ENCODE data around the gene IL16. TPM values are rescaled to one million over a fixed set of nuclear protein-coding genes. Genes with fewer than 3 reads are reported as not detected.

The IL16 gene
- polyA plus RNA-seq, 1 experiment: 0.01 TPM

DNA sequence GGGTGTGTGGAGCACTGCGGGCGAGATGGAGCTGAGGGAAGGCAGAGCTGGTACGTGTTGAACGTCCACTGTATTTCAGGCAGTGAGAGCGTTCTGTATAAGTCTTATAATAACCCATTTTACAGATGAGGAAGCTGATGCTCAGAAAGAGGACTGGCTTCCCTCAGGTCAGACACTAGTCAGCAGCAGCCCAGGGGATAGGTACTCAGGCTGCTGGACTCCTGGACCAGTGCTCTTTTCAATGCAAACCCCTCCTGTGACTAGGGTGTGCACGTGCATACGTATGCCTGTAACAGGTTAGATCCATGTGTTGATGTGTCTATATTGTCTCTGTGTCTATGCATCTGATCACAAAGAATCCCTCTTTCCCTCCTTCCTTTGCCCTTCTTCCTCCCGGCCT, 8.3 kb upstream of the IL16 start:
- CTCF ChIA-PET: interaction anchor here (1.9 kb wide), 1 partner anchor 17 kb away, joined by 5 read pairs; no protein-coding TSS in a partner anchor

GRCh38 chr15:81189583-81190283, 6.9 kb upstream of the IL16 start:
- no peak for TF ChIP-seq CTCF (IDR thresholded peaks at IDR 0.05; ENCODE audit: insufficient read depth, low read depth, low read length)
- POLR2A ChIA-PET: interaction anchor here (0.6 kb wide), 1 partner anchor 72 kb away, joined by 10 read pairs; no protein-coding TSS in a partner anchor

More for the DNA sequence above, 8.3 kb upstream of the IL16 start:
- no peak overlapping the region for H3K4me3 ChIP-seq (ENCODE audit: low read depth, low read length)
- POLR2A ChIA-PET: no interaction called here
- no peak for TF ChIP-seq CTCF (IDR thresholded peaks at IDR 0.05; ENCODE audit: insufficient read depth, low read depth, low read length)
- DNase-seq (ENCODE audit: low read depth): no peak
- peaks cover 4% of the 10 kb centered on the region for H3K27me3 ChIP-seq (ENCODE audit: control insufficient read depth, insufficient read depth, low read length)
- H3K36me3 ChIP-seq (ENCODE audit: control insufficient read depth, insufficient read depth, low read length): no peaks in the 10 kb centered on the region

GRCh38 chr15:81190922-81191507, 5.7 kb upstream of the IL16 start:
- H3K36me3 ChIP-seq (ENCODE audit: control insufficient read depth, insufficient read depth, low read length): no peaks in the 10 kb centered on the region
- no peak overlapping the region for H3K4me3 ChIP-seq (ENCODE audit: low read depth, low read length)
- DNase-seq (ENCODE audit: low read depth): no peak
- ChIA-PET POLR2A (no interaction called here), CTCF (interaction anchor here (1.0 to 1.4 kb wide), 2 partner anchors 18 to 75 kb away, joined by 3 to 5 read pairs; no protein-coding TSS in a partner anchor)
- no peak for TF ChIP-seq CTCF (IDR thresholded peaks at IDR 0.05; ENCODE audit: insufficient read depth, low read depth, low read length)
- no peaks in the 10 kb centered on the region for H3K27me3 ChIP-seq (ENCODE audit: control insufficient read depth, insufficient read depth, low read length)

More at GRCh38 chr15:81189583-81190283, 6.9 kb upstream of the IL16 start:
- Histone ChIP-seq H3K27me3 (ENCODE audit: control insufficient read depth, insufficient read depth, low read length) (no peaks in the 10 kb centered on the region), H3K36me3 (ENCODE audit: control insufficient read depth, insufficient read depth, low read length) (no peaks in the 10 kb centered on the region), H3K4me3 (ENCODE audit: low read depth, low read length) (no peak overlapping the region)
- CTCF ChIA-PET: interaction anchor here (0.5 to 1.9 kb wide), 6 partner anchors 19 to 81 kb away, joined by 3 to 5 read pairs (median 4); no protein-coding TSS in a partner anchor
- DNase-seq (ENCODE audit: low read depth): peak; percentile 98

DNA sequence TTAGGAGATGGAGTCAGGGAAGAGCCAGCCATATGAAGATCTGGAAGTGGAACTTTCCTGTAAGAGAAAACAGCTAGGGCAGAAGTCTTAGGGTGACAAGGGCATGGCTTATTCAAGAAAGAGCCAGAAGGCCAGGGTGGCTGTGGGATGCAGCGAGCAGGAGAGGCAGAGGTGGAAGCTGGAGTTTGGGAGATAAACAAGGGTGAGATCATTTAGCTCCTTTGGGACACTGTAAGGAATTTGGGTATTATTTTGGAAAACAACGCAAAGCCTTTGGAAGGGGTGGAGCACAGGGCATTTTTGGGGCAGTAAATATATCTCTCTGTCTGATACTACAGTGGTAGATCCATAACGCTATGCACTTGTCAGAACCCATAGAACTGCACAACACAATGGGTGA, 5.0 kb upstream of the IL16 start:
- DNase-seq (ENCODE audit: low read depth): no peak
- POLR2A ChIA-PET: no interaction called here
- H3K27me3 ChIP-seq (ENCODE audit: control insufficient read depth, insufficient read depth, low read length): no peaks in the 10 kb centered on the region
- CTCF ChIA-PET: interaction anchor here (1.0 to 1.4 kb wide), 2 partner anchors 19 to 74 kb away, joined by 3 to 5 read pairs; no protein-coding TSS in a partner anchor
- no peak overlapping the region for H3K4me3 ChIP-seq (ENCODE audit: low read depth, low read length)
- TF ChIP-seq CTCF (IDR thresholded peaks at IDR 0.05; ENCODE audit: insufficient read depth, low read depth, low read length): no peak
- no peaks in the 10 kb centered on the region for H3K36me3 ChIP-seq (ENCODE audit: control insufficient read depth, insufficient read depth, low read length)

DNA sequence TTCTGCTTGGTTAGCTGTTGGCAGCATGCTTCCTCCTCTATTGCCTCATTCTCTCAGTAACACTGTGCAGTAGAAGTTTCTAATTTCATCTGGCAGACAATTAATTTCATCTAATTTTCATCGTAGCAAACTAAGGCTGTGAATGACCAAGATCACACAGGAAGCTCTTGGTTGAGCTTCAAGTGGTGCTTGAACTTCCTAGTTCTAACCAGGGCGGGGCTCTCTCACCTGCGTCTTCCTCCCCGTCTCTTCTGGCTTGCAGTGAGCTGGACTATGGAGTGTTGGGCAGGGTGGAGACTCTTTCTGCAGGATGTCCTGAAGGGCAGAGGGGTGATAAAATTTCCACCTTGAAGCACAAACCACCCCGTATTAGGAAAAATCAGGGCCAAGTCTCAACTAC, 2.0 kb upstream of the IL16 start:
- TF ChIP-seq CTCF (IDR thresholded peaks at IDR 0.05; ENCODE audit: insufficient read depth, low read depth, low read length): no peak
- CTCF ChIA-PET: interaction anchor here (0.8 to 1.1 kb wide), 2 partner anchors 20 to 39 kb away, joined by 3 read pairs; no protein-coding TSS in a partner anchor
- H3K36me3 ChIP-seq (ENCODE audit: control insufficient read depth, insufficient read depth, low read length): no peaks in the 10 kb centered on the region
- H3K27me3 ChIP-seq (ENCODE audit: control insufficient read depth, insufficient read depth, low read length): peaks cover 2% of the 10 kb centered on the region
- no peak for DNase-seq (ENCODE audit: low read depth)
- no peak overlapping the region for H3K4me3 ChIP-seq (ENCODE audit: low read depth, low read length)
- POLR2A ChIA-PET: no interaction called here
